ENCODE data around the gene MYO1D. TPM values are rescaled to one million over a fixed set of nuclear protein-coding genes. Genes with fewer than 3 reads are reported as not detected.

MYO1D gene
- total and polyA plus RNA-seq, 2 of the 13 experiments (the other 11 are each of a cell fraction or from before 2014, with no cell fraction given), result 13.2 to 17.3 TPM

DNA sequence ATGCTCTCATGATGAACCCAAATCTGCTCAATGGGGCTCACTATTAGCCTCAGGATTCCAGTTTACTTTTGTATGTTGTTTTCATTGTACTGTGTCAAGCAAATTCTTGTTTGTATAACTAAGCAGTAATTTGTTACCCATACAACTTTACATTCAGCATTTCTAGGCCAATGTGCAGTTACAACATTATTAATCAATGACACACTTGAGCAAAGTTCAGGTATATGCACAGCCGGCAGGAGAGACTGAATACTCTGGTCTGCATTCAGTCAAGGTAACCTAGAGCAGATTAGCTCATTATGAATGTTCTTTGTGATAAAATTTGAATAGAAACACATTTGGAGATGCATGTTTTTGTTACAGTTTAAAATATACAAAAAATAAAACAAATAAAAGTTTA, 2.2 kb upstream of the MYO1D start (continued):
- TF ChIP-seq ZSCAN5A (CRISPR knock-in tag; IDR thresholded peaks at IDR 0.05; ENCODE audit: borderline replicate concordance) (no peak), ZNF350 (CRISPR knock-in tag; IDR thresholded peaks at IDR 0.05; ENCODE audit: borderline replicate concordance, low read depth) (no peak), NFE2 (CRISPR knock-in tag; IDR thresholded peaks at IDR 0.05) (no peak), ZNF337 (CRISPR knock-in tag; IDR thresholded peaks at IDR 0.05; ENCODE audit: borderline replicate concordance, low read depth) (no peak), THAP8 (CRISPR knock-in tag; IDR thresholded peaks at IDR 0.05; ENCODE audit: borderline replicate concordance) (no peak)

GRCh38 chr17:32878211-32878610, 1.3 kb upstream of the MYO1D start:
- ATAC-seq, result no peak
- no TSS peak for BruUV-seq (replicated peaks)
- Histone ChIP-seq H2AFZ (ENCODE audit: low read length) (no peak overlapping the region), H3K4me2 (ENCODE audit: low read depth, low read length) (no peak overlapping the region), H3K4me1 (ENCODE audit: insufficient read depth, low read length) (peaks cover 46% of the 10 kb centered on the region), H3K9ac (ENCODE audit: insufficient read depth, low read depth, low read length) (no peak overlapping the region), H3K4me3 (replicated peaks in 1 of 3; ENCODE audit: insufficient read depth in 1 of 3, low read depth in 2 of 3, low read length in 3 of 3) (no peak overlapping the region), H3K9me3 (ENCODE audit: low read length) (no peaks in the 10 kb centered on the region), H3K27me3 (ENCODE audit: control insufficient read depth in 1 of 2, insufficient read depth in 2 of 2, low read length in 2 of 2) (no peaks in the 10 kb centered on the region), H3K79me2 (ENCODE audit: insufficient read depth, low read length) (peaks cover 5% of the 10 kb centered on the region), H3K36me3 (replicated peaks in 1 of 2; ENCODE audit: control insufficient read depth in 1 of 2, insufficient read depth in 2 of 2, low read length in 2 of 2) (no peaks in the 10 kb centered on the region), H4K20me1 (ENCODE audit: insufficient read depth, low read length) (no peaks in the 10 kb centered on the region), H3K27ac (ENCODE audit: extremely low read length, insufficient read depth, low read length) (no peak overlapping the region)
- in situ Hi-C loops (cut with HindIII; ENCODE audit: extremely low pct_ligation_motif_present, low pct_unique_long_range_greater_than_20kb), result loop anchor here (5.0 kb wide), 1 partner anchor 96 kb away; no protein-coding TSS in a partner anchor
- POLR2A ChIA-PET, result no interaction called here
- intact Hi-C loops (cut with micrococcal nuclease; ENCODE audit: unreplicated experiment), result no loop called here
- no peak for TF ChIP-seq CREB1 (IDR thresholded peaks at IDR 0.05)
- no peak for TF ChIP-seq CREB1 (CRISPR knock-in tag; IDR thresholded peaks at IDR 0.05)
- TF ChIP-seq TBP (CRISPR knock-in tag; IDR thresholded peaks at IDR 0.05), result no peak
- TF ChIP-seq, protein P1, sequence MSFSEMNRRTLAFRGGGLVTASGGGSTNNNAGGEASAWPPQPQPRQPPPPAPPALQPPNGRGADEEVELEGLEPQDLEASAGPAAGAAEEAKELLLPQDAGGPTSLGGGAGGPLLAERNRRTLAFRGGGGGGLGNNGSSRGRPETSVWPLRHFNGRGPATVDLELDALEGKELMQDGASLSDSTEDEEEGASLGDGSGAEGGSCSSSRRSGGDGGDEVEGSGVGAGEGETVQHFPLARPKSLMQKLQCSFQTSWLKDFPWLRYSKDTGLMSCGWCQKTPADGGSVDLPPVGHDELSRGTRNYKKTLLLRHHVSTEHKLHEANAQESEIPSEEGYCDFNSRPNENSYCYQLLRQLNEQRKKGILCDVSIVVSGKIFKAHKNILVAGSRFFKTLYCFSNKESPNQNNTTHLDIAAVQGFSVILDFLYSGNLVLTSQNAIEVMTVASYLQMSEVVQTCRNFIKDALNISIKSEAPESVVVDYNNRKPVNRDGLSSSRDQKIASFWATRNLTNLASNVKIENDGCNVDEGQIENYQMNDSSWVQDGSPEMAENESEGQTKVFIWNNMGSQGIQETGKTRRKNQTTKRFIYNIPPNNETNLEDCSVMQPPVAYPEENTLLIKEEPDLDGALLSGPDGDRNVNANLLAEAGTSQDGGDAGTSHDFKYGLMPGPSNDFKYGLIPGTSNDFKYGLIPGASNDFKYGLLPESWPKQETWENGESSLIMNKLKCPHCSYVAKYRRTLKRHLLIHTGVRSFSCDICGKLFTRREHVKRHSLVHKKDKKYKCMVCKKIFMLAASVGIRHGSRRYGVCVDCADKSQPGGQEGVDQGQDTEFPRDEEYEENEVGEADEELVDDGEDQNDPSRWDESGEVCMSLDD (CRISPR knock-in tag; IDR thresholded peaks at IDR 0.05; ENCODE audit: borderline replicate concordance), result no peak
- no peak for DNase-seq (ENCODE audit: low spot score)
- CTCF ChIA-PET (ENCODE audit: low intra/inter-chr PET ratio, low total read pairs), result interaction anchor here (2.0 to 4.0 kb wide), 2 partner anchors 32 to 94 kb away, joined by 7 to 55 read pairs; no protein-coding TSS in a partner anchor
- WGBS (ENCODE audit: low lambda C conversion rate), result 55% methylated on average over 3 of the region's 3 CpGs
- FAIRE-seq, result no peak

All from HepG2 (cell line).